H9 (cell line): Measurements from ENCODE around the gene SLC25A31. TPM values are rescaled to one million over a fixed set of nuclear protein-coding genes. Genes with fewer than 3 reads are reported as not detected.

Experiments
- DNase-seq: peaks from one replicate; pipeline ENCODE4 v3.0.0-alpha.2; 2017
- H2AFZ ChIP-seq: one replicate; pipeline ENCODE4 v1.6.1; 2013; ENCODE audit warnings: mild to moderate bottlenecking, low read length, control low read depth, moderate library complexity
- H2AK5ac ChIP-seq: 2 replicates; pipeline ENCODE4 v1.6.1; 2013; ENCODE audit warnings: low read length, control low read depth, mixed read lengths; ENCODE audit not compliant: insufficient read length
- H2BK120ac ChIP-seq: one replicate; pipeline ENCODE4 v1.6.1; 2013; ENCODE audit warnings: low read depth, mild to moderate bottlenecking, low read length, control low read depth, inconsistent platforms; ENCODE audit not compliant: poor library complexity, severe bottlenecking
- H2BK12ac ChIP-seq: 2 replicates; pipeline ENCODE4 v1.6.1; 2013; ENCODE audit warnings: low read length, control low read depth, mixed read lengths, low read depth; ENCODE audit not compliant: insufficient read length
- H2BK15ac ChIP-seq: 2 replicates; pipeline ENCODE4 v1.6.1; 2013; ENCODE audit warnings: low read depth, low read length, control low read depth
- H2BK20ac ChIP-seq: one replicate; pipeline ENCODE4 v1.6.1; 2013; ENCODE audit warnings: low read depth, mild to moderate bottlenecking, low read length, control low read depth, inconsistent platforms; ENCODE audit not compliant: poor library complexity, severe bottlenecking
- H2BK5ac ChIP-seq: 2 replicates; pipeline ENCODE4 v1.6.1; 2013; ENCODE audit warnings: low read length, control low read depth, mixed read lengths; ENCODE audit not compliant: insufficient read length
- H3K14ac ChIP-seq: 2 replicates; pipeline ENCODE4 v1.6.1; 2013; ENCODE audit warnings: low read length, control low read depth; ENCODE audit not compliant: insufficient read depth
- H3K18ac ChIP-seq: 2 replicates; pipeline ENCODE4 v1.6.1; 2013; ENCODE audit warnings: low read depth, mild to moderate bottlenecking, mixed read lengths, low read length, control low read depth; ENCODE audit not compliant: insufficient read length
- H3K23ac ChIP-seq: 2 replicates; pipeline ENCODE4 v1.6.1; 2013; ENCODE audit warnings: low read length, control low read depth, mixed read lengths, low read depth; ENCODE audit not compliant: insufficient read length
- H3K23me2 ChIP-seq: 2 replicates; pipeline ENCODE4 v1.6.1; 2013; ENCODE audit warnings: low read depth, mild to moderate bottlenecking, mixed read lengths, low read length, control low read depth; ENCODE audit not compliant: insufficient read length, poor library complexity, severe bottlenecking
- H3K27ac ChIP-seq: 2 replicates; pipeline ENCODE4 v1.5.1; 2013; ENCODE audit warnings: low read length, control low read depth, mixed read lengths, low read depth; ENCODE audit not compliant: insufficient read length
- H3K27me3 ChIP-seq: 2 replicates; pipeline ENCODE4 v1.6.1; 2013; ENCODE audit warnings: low read length, control low read depth, inconsistent platforms; ENCODE audit not compliant: insufficient read depth
- H3K4ac ChIP-seq: 2 replicates; pipeline ENCODE4 v1.6.1; 2013; ENCODE audit warnings: low read depth, mild to moderate bottlenecking, control low read depth, inconsistent platforms, low read length, moderate library complexity
- H3K4me1 ChIP-seq: 2 replicates; pipeline ENCODE4 v1.6.1; 2013; ENCODE audit warnings: low read length, control low read depth, inconsistent platforms; ENCODE audit not compliant: insufficient read depth
- H3K4me2 ChIP-seq: 2 replicates; pipeline ENCODE4 v1.6.1; 2013; ENCODE audit warnings: low read length, control low read depth, mixed read lengths; ENCODE audit not compliant: insufficient read length, insufficient read depth
- H3K56ac ChIP-seq: 2 replicates; pipeline ENCODE4 v1.6.1; 2013; ENCODE audit warnings: low read depth, mild to moderate bottlenecking, mixed read lengths, low read length, control low read depth; ENCODE audit not compliant: insufficient read length
- H3K79me1 ChIP-seq: 2 replicates; pipeline ENCODE4 v1.6.1; 2013; ENCODE audit warnings: low read depth, mild to moderate bottlenecking, moderate library complexity, low read length, control low read depth, inconsistent platforms; ENCODE audit not compliant: insufficient read depth, poor library complexity, severe bottlenecking
- H3K79me2 ChIP-seq: 2 replicates; pipeline ENCODE4 v1.6.1; 2013; ENCODE audit warnings: low read length, control low read depth, inconsistent platforms; ENCODE audit not compliant: insufficient read depth
- H3K9ac ChIP-seq: 2 replicates; pipeline ENCODE4 v1.6.1; 2013; ENCODE audit warnings: low read length, control low read depth, mixed read lengths; ENCODE audit not compliant: insufficient read length; ENCODE audit errors: extremely low read depth
- H3K9me3 ChIP-seq: one replicate; pipeline ENCODE4 v1.6.1; 2013; ENCODE audit warnings: low read depth, low read length, inconsistent platforms; ENCODE audit not compliant: control insufficient read depth
- H3T11ph ChIP-seq: one replicate; pipeline ENCODE4 v1.6.1; 2013; ENCODE audit warnings: mild to moderate bottlenecking, low read length, control low read depth, inconsistent platforms
- H4K20me1 ChIP-seq: one replicate; pipeline ENCODE4 v1.6.1; 2013; ENCODE audit not compliant: control insufficient read depth, insufficient read length, insufficient read depth
- H4K5ac ChIP-seq: 2 replicates; pipeline ENCODE4 v1.6.1; 2013; ENCODE audit warnings: low read depth, mild to moderate bottlenecking, mixed read lengths, low read length, control low read depth; ENCODE audit not compliant: insufficient read length
- H4K8ac ChIP-seq: replicated peaks from 2 replicates; pipeline ENCODE4 v1.6.1; 2013; ENCODE audit warnings: low read length, control low read depth, mixed read lengths, low read depth; ENCODE audit not compliant: insufficient read length
- H4K91ac ChIP-seq: 2 replicates; pipeline ENCODE4 v1.6.1; 2013; ENCODE audit warnings: low read depth, mild to moderate bottlenecking, moderate library complexity, mixed read lengths, low read length, control low read depth; ENCODE audit not compliant: insufficient read length
- H3K27ac Mint-ChIP-seq, 3 experiments: 2 replicates in 2 of 3; 3 replicates in 1 of 3; pipeline ENCODE4 v1.8.0; 2020 to 2021; ENCODE audit warnings: mixed read lengths in 3 of 3, mild to moderate bottlenecking in 1 of 3, moderate library complexity in 1 of 3
- H3K27me3 Mint-ChIP-seq: 2 replicates; pipeline ENCODE4 v1.8.0; 2021; ENCODE audit warnings: low read depth, mild to moderate bottlenecking, moderate library complexity, mixed read lengths
- H3K36me3 Mint-ChIP-seq, 3 experiments: 2 replicates in 2 of 3; 3 replicates in 1 of 3; pipeline ENCODE4 v1.8.0; 2020 to 2021; ENCODE audit warnings: low read depth in 3 of 3, mixed read lengths in 3 of 3; ENCODE audit not compliant: insufficient read depth in 1 of 3
- H3K4me1 Mint-ChIP-seq, 2 experiments: 2 replicates each; pipeline ENCODE4 v1.8.0; 2020; ENCODE audit warnings: mixed read lengths in 2 of 2
- H3K4me3 Mint-ChIP-seq, 2 experiments: 2 replicates in 1 of 2; 3 replicates in 1 of 2; pipeline ENCODE4 v1.8.0; 2020 to 2021; ENCODE audit warnings: mild to moderate bottlenecking in 2 of 2, mixed read lengths in 2 of 2, moderate library complexity in 1 of 2
- H3K9me3 Mint-ChIP-seq, 2 experiments: 2 replicates in 1 of 2; 3 replicates in 1 of 2; pipeline ENCODE4 v1.8.0; 2020; ENCODE audit warnings: mild to moderate bottlenecking in 2 of 2, mixed read lengths in 2 of 2, moderate library complexity in 1 of 2
- WGBS: extraction: QIAGEN DNeasy Blood & Tissue Kit; methylation state at CpG from one replicate; pipeline ENCODE4 v1.1.7; 2013; ENCODE audit warnings: missing lambda C conversion rate, low lambda C conversion rate, mixed read lengths; ENCODE audit not compliant: insufficient read length; ENCODE audit errors: extremely low coverage; 5-methylcytosine and 5-hydroxymethylcytosine counted together
- total RNA-seq: library from RNA; stranded (reverse); gene quantifications from 2 replicates; pipeline ENCODE4 v1.2.1, GENCODE V29; 2021
- TF ChIP-seq, protein P1 (sequence below): fragments of 200-600 bp; sonication (generic); conservative IDR thresholded peaks from 3 replicates; pipeline ENCODE4 v1.8.0; 2021; ENCODE audit warnings: antibody characterized with exemption, mild to moderate bottlenecking

The SLC25A31 gene
- total RNA-seq, 1 experiment from 2014 or later = not detected

GRCh38 chr4:127772769-127773671 lies 42.8 kb downstream of the SLC25A31 start:
- Mint-ChIP-seq H3K4me3 (no peak overlapping the region), H3K27me3 (0 out of 2 replicates have a peak, but pooled peaks cover 2% of the 10 kb centered on the region), H3K36me3 (no peaks in the 10 kb centered on the region), H3K4me1 (peaks cover 3 to 7% of the 10 kb centered on the region in 2 experiments; a peak in 3 of 4 replicates), H3K27ac (no peak overlapping the region), H3K9me3 (no peaks in the 10 kb centered on the region)
- Histone ChIP-seq H3K27me3 (no peaks in the 10 kb centered on the region), H3K18ac (no peak overlapping the region), H2BK20ac (no peak overlapping the region), H3K79me1 (no peaks in the 10 kb centered on the region), H4K91ac (no peak overlapping the region), H3K23ac (no peak overlapping the region), H3K27ac (no peak overlapping the region), H3K4me2 (no peak overlapping the region), H3K23me2 (no peaks in the 10 kb centered on the region), H2AK5ac (no peak overlapping the region), H3K79me2 (no peaks in the 10 kb centered on the region), H3K9ac (no peak overlapping the region), H3K14ac (no peak overlapping the region), H2BK15ac (no peak overlapping the region), H3K4ac (no peak overlapping the region), H4K8ac (no peak overlapping the region), H3T11ph (no peak overlapping the region), H4K5ac (no peak overlapping the region), H2AFZ (no peak overlapping the region), H3K9me3 (no peaks in the 10 kb centered on the region), H3K4me1 (no peaks in the 10 kb centered on the region), H2BK5ac (no peak overlapping the region), H2BK120ac (no peak overlapping the region), H2BK12ac (no peak overlapping the region), H4K20me1 (no peaks in the 10 kb centered on the region), H3K56ac (no peak overlapping the region)
- 100% methylated on average over 1 of the region's 10 CpGs for WGBS
- TF ChIP-seq, protein P1, sequence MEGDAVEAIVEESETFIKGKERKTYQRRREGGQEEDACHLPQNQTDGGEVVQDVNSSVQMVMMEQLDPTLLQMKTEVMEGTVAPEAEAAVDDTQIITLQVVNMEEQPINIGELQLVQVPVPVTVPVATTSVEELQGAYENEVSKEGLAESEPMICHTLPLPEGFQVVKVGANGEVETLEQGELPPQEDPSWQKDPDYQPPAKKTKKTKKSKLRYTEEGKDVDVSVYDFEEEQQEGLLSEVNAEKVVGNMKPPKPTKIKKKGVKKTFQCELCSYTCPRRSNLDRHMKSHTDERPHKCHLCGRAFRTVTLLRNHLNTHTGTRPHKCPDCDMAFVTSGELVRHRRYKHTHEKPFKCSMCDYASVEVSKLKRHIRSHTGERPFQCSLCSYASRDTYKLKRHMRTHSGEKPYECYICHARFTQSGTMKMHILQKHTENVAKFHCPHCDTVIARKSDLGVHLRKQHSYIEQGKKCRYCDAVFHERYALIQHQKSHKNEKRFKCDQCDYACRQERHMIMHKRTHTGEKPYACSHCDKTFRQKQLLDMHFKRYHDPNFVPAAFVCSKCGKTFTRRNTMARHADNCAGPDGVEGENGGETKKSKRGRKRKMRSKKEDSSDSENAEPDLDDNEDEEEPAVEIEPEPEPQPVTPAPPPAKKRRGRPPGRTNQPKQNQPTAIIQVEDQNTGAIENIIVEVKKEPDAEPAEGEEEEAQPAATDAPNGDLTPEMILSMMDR = no peak
- DNase-seq = no peak
